HCT116 (cell line): ENCODE measurements around the gene PSMC6. TPM values are rescaled to one million over a fixed set of nuclear protein-coding genes. Genes with fewer than 3 reads are reported as not detected.

ENCODE experiments used
- ATAC-seq: fragments of 200-7000 bp; cut with Tn5 transposase; 2 replicates; pipeline ENCODE4 v1.9.1; 2020; ENCODE audit warnings: mild to moderate bottlenecking, moderate library complexity
- BruUV-seq: library from RNA; stranded (reverse); fragments of 400-500 nt; replicated peaks from 2 replicates; lab custom pipeline; 2021; lab: Mats Ljungman, UMichigan
- CTCF ChIA-PET: fragments of 300-600 bp; sonication (Branson Sonifier 250); formaldehyde crosslinking; loops from one replicate; lab custom pipeline; 2021; ENCODE audit warnings: antibody characterized with exemption; lab: Charles Lee
- POLR2A ChIA-PET: fragments of 300-600, 350-600 bp; sonication (Branson Sonifier 250); formaldehyde crosslinking; loops from one replicate; lab custom pipeline; 2021; ENCODE audit warnings: antibody characterized with exemption; lab: Charles Lee
- RAD21 ChIA-PET, 2 experiments: fragments of 300-600 bp; sonication (Branson Sonifier 250); formaldehyde crosslinking; loops; one replicate each; lab custom pipeline; 2023; ENCODE audit warnings: low total read pairs in 2 of 2; ENCODE audit not compliant: uncharacterized antibody in 2 of 2, unreplicated experiment in 2 of 2, low non-redundant PET in 1 of 2; lab: Charles Lee
- DNase-seq: peaks from one replicate; pipeline ENCODE4 v3.0.0-alpha.2; 2010; ENCODE audit warnings: low read depth, low spot score
- H2AFZ ChIP-seq: fragments of 200-600 bp; shearing (Covaris generic), sonication (generic); 2 replicates; pipeline ENCODE4 v1.6.1; 2017; ENCODE audit warnings: low read depth, mixed run types, mixed read lengths, antibody characterized with exemption, low read length; ENCODE audit not compliant: poor library complexity, severe bottlenecking
- H3K27ac ChIP-seq: 2 replicates; pipeline ENCODE4 v1.5.1; 2012; ENCODE audit warnings: low read depth, low read length
- H3K27me3 ChIP-seq: fragments of 200-600 bp; sonication (generic); 2 replicates; pipeline ENCODE4 v1.6.1; 2016; ENCODE audit warnings: mixed run types, low read length, mixed read lengths; ENCODE audit not compliant: insufficient read depth
- H3K36me3 ChIP-seq, 2 experiments: fragments of 200-500 bp in 1 of 2; fragments of 200-600 bp in 1 of 2; sonication (Bioruptor generic) in 1 of 2; sonication (generic) in 1 of 2; 2 replicates each; pipeline versions ENCODE4 v1.5.1 to v1.6.1; 2014 to 2016; ENCODE audit warnings: low read length in 2 of 2, inconsistent platforms in 1 of 2, mixed read lengths in 1 of 2, mixed run types in 1 of 2; ENCODE audit not compliant: insufficient read depth in 2 of 2, control insufficient read depth in 1 of 2
- H3K4me1 ChIP-seq, 2 experiments: fragments of 200-600 bp in 1 of 2; sonication (generic) in 1 of 2; 2 replicates each; pipeline versions ENCODE4 v1.5.1 to v1.6.1; 2012 to 2017; ENCODE audit warnings: low read length in 2 of 2, inconsistent platforms in 1 of 2, mild to moderate bottlenecking in 1 of 2, mixed read lengths in 1 of 2, mixed run types in 1 of 2, moderate library complexity in 1 of 2; ENCODE audit not compliant: insufficient read depth in 2 of 2, control insufficient read depth in 1 of 2
- H3K4me2 ChIP-seq: fragments of 200-600 bp; sonication (generic); 2 replicates; pipeline ENCODE4 v1.6.1; 2017; ENCODE audit warnings: mixed run types, low read length, mixed read lengths
- H3K4me3 ChIP-seq, 2 experiments: fragments of 200-600 bp in 1 of 2; sonication (generic) in 1 of 2; replicated peaks in 1 of 2; 2 replicates each; pipeline ENCODE4 v1.5.1; 2011 to 2016; ENCODE audit warnings: low read length in 2 of 2, control low read depth in 1 of 2, low read depth in 1 of 2, mild to moderate bottlenecking in 1 of 2, mixed read lengths in 1 of 2, mixed run types in 1 of 2
- H3K79me2 ChIP-seq: fragments of 200-600 bp; sonication (generic); 2 replicates; pipeline ENCODE4 v1.6.1; 2017; ENCODE audit warnings: mild to moderate bottlenecking, mixed run types, low read length, moderate library complexity, mixed read lengths; ENCODE audit not compliant: insufficient read depth
- H3K9ac ChIP-seq: fragments of 200-600 bp; sonication (generic); 2 replicates; pipeline ENCODE4 v1.6.1; 2016; ENCODE audit warnings: low read length, mixed read lengths
- H3K9me2 ChIP-seq: fragments of 200-600 bp; sonication (generic), shearing (Covaris generic); 2 replicates; pipeline ENCODE4 v1.6.1; 2017; ENCODE audit warnings: mixed run types, mild to moderate bottlenecking, moderate library complexity; ENCODE audit not compliant: insufficient read depth
- H3K9me3 ChIP-seq, 2 experiments: fragments of 200-500 bp in 1 of 2; fragments of 200-600 bp in 1 of 2; sonication (Bioruptor generic) in 1 of 2; sonication (generic) in 1 of 2; 2 replicates each; pipeline ENCODE4 v1.6.1; 2014 to 2017; ENCODE audit warnings: low read length in 2 of 2, mixed read lengths in 2 of 2, inconsistent platforms in 1 of 2, low read depth in 1 of 2, mild to moderate bottlenecking in 1 of 2, mixed run types in 1 of 2, moderate library complexity in 1 of 2; ENCODE audit not compliant: control insufficient read depth in 1 of 2, insufficient read depth in 1 of 2
- H4K20me1 ChIP-seq: fragments of 200-600 bp; sonication (generic), shearing (Covaris generic); 2 replicates; pipeline ENCODE4 v1.6.1; 2017; ENCODE audit warnings: mixed run types, mild to moderate bottlenecking, moderate library complexity; ENCODE audit not compliant: insufficient read depth
- EZH2 ChIP-seq: fragments of 200-600 bp; sonication (generic); IDR thresholded peaks from 2 replicates; pipeline ENCODE4 v1.6.1; 2017; ENCODE audit warnings: antibody characterized with exemption, mixed run types
- EZH2phosphoT487 ChIP-seq: fragments of 200-600 bp; IDR thresholded peaks from 2 replicates; pipeline ENCODE4 v1.6.1; 2018; ENCODE audit warnings: antibody characterized with exemption, borderline replicate concordance
- FOSL1 ChIP-seq: IDR thresholded peaks from 2 replicates; pipeline ENCODE4 v1.6.1; 2012; ENCODE audit warnings: low read depth
- POLR2A ChIP-seq: IDR thresholded peaks from 2 replicates; pipeline ENCODE4 v1.7.0; 2011; ENCODE audit warnings: borderline replicate concordance; ENCODE audit not compliant: insufficient read depth, insufficient read length; ENCODE audit errors: extremely low read depth
- POLR2AphosphoS5 ChIP-seq: IDR thresholded peaks from 2 replicates; pipeline ENCODE4 v1.6.1; 2011; ENCODE audit warnings: mild to moderate bottlenecking, low read depth, low read length, moderate library complexity
- RAD21 ChIP-seq: IDR thresholded peaks from 2 replicates; pipeline ENCODE4 v1.6.1; 2012; ENCODE audit warnings: low read depth, mild to moderate bottlenecking
- SIN3A ChIP-seq: IDR thresholded peaks from 2 replicates; pipeline ENCODE4 v1.6.1; 2012; ENCODE audit warnings: low read depth
- TCF7L2 ChIP-seq: IDR thresholded peaks from 2 replicates; pipeline ENCODE4 v1.7.0; 2011; ENCODE audit warnings: borderline replicate concordance, inconsistent platforms; ENCODE audit not compliant: insufficient read depth, insufficient read length; ENCODE audit errors: extremely low read depth
- YY1 ChIP-seq: IDR thresholded peaks from 2 replicates; pipeline ENCODE4 v1.6.1; 2011; ENCODE audit warnings: low read length, low read depth, moderate library complexity, mild to moderate bottlenecking; ENCODE audit not compliant: insufficient replicate concordance; ENCODE audit errors: extremely low read depth
- ZFX ChIP-seq: fragments of 450-650 bp; IDR thresholded peaks from 2 replicates; pipeline ENCODE4 v1.6.1; 2017
- ZNF274 ChIP-seq: fragments of 200-500 bp; sonication (Bioruptor generic); IDR thresholded peaks from 2 replicates; pipeline ENCODE4 v1.6.1; 2014; ENCODE audit warnings: mild to moderate bottlenecking, low read depth, low read length, inconsistent platforms
- intact Hi-C: fragments of 100-400 bp; cut with micrococcal nuclease; formaldehyde crosslinking; loops from 2 replicates; pipeline ENCODE4 v1.10.0; 2022
- total RNA-seq: library from RNA; stranded (reverse); gene quantifications from one replicate; pipeline ENCODE4 v1.2.1, GENCODE V29; 2021; ENCODE audit not compliant: unreplicated experiment
- TF ChIP-seq, protein P1 (sequence below): IDR thresholded peaks from 2 replicates; pipeline ENCODE4 v1.6.1; 2012
- TF ChIP-seq, protein P2 (sequence below): IDR thresholded peaks from 2 replicates; pipeline ENCODE4 v1.6.1; 2012
- TF ChIP-seq, protein P3 (sequence below): IDR thresholded peaks from 2 replicates; pipeline ENCODE4 v1.6.1; 2012; ENCODE audit warnings: low read depth

PSMC6 gene
- total RNA-seq, 1 experiment from 2014 or later: 71.7 TPM

DNA sequence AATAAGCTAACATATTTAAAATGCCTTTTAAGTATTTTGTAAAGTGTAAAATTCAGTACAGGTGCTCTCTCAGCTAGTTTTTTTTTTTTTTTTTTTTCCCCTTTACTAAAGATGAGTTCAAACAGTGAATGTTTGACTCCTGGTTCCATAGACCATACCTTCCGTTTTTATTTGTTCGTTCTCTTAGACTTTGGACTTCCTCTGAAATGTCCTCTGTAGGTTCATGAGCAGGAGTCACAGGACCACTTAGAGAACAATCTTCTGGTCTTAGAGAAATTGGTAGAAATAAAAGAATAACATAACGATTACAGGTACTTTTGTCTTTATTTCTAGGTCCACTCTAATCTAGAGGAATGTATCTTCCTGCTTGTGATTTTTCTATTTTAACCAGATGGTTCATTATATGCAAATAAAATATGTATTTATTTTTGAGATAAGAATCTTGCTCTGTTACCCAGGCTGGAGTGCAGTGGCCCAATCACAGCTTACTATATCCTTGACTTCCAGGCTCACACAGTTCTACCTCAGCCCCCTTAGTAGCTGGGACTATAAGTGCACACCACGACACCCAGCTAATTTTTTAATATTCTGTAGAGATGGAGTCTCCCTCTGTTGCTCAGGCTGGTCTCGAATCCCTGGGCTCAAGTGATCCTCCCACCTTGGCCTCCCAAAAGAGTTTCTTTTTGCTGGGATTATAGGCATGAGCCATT lies 48.8 kb downstream of the PSMC6 start:
- Histone ChIP-seq H3K27ac (no peak overlapping the region), H3K9me3 (no peaks in the 10 kb centered on the region), H3K27me3 (no peaks in the 10 kb centered on the region), H3K36me3 (peaks cover 0 to 9% of the 10 kb centered on the region in 2 experiments; a peak in 2 of 4 replicates), H3K4me2 (no peak overlapping the region), H2AFZ (no peak overlapping the region), H3K4me1 (no peaks in the 10 kb centered on the region), H3K79me2 (no peaks in the 10 kb centered on the region), H3K9ac (no peak overlapping the region), H3K9me2 (no peaks in the 10 kb centered on the region), H3K4me3 (no peak overlapping the region), H4K20me1 (no peaks in the 10 kb centered on the region)
- ChIA-PET RAD21 (no interaction called here), CTCF (no interaction called here), POLR2A (interaction anchor here (0.5 kb wide), 1 partner anchor 370 kb away, joined by 3 read pairs; no protein-coding TSS in a partner anchor)
- ATAC-seq (no peak), DNase-seq (no peak)
- no TSS peak for BruUV-seq
- TF ChIP-seq EZH2phosphoT487 (no peak), TCF7L2 (no peak), SIN3A (no peak), YY1 (no peak), POLR2AphosphoS5 (no peak)
- TF ChIP-seq, protein P1, sequence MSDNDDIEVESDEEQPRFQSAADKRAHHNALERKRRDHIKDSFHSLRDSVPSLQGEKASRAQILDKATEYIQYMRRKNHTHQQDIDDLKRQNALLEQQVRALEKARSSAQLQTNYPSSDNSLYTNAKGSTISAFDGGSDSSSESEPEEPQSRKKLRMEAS: no peak
- intact Hi-C loops: no loop called here

DNA sequence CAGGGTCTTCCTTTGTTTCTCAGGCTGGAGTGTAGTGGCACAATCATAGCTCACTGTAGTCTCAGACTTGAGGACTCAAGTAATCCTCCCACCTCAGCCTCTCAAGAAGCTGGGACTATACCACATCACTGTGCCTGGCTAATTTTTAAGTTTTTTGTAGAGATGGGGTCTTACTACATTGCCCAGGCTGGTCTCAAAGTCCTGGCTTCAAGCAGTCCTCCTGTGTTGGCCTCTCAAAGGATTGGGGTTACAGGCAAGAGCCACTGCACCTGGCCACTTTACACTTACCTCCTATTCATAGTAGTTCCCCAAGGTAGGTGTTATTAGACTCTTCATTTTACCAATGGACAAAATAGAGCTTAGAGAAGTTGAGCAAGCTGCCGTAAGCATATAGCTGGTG lies 52.1 kb downstream of the PSMC6 start:
- H4K20me1 ChIP-seq: no peaks in the 10 kb centered on the region
- DNase-seq: no peak
- H3K4me2 ChIP-seq: no peak overlapping the region
- peaks cover 0 to 9% of the 10 kb centered on the region in 2 experiments; a peak in 2 of 4 replicates for H3K36me3 ChIP-seq
- no peaks in the 10 kb centered on the region for H3K4me1 ChIP-seq
- no peaks in the 10 kb centered on the region for H3K9me3 ChIP-seq
- H3K4me3 ChIP-seq: no peak overlapping the region
- POLR2A ChIA-PET: no interaction called here
- no peak overlapping the region for H2AFZ ChIP-seq
- ATAC-seq: no peak
- RAD21 ChIA-PET: no interaction called here
- H3K9ac ChIP-seq: no peak overlapping the region
- CTCF ChIA-PET: no interaction called here
- H3K79me2 ChIP-seq: no peaks in the 10 kb centered on the region
- H3K27ac ChIP-seq: no peak overlapping the region
- no peaks in the 10 kb centered on the region for H3K27me3 ChIP-seq
- intact Hi-C loops: no loop called here
- H3K9me2 ChIP-seq: no peaks in the 10 kb centered on the region
- no TSS peak for BruUV-seq
- TF ChIP-seq EZH2phosphoT487 (no peak), FOSL1 (no peak), RAD21 (no peak), EZH2 (no peak), ZFX (no peak), POLR2A (no peak), YY1 (no peak), ZNF274 (no peak), TCF7L2 (no peak)
- TF ChIP-seq, protein P2, sequence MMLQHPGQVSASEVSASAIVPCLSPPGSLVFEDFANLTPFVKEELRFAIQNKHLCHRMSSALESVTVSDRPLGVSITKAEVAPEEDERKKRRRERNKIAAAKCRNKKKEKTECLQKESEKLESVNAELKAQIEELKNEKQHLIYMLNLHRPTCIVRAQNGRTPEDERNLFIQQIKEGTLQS: no peak
- TF ChIP-seq, protein P1: no peak
- TF ChIP-seq, protein P3, sequence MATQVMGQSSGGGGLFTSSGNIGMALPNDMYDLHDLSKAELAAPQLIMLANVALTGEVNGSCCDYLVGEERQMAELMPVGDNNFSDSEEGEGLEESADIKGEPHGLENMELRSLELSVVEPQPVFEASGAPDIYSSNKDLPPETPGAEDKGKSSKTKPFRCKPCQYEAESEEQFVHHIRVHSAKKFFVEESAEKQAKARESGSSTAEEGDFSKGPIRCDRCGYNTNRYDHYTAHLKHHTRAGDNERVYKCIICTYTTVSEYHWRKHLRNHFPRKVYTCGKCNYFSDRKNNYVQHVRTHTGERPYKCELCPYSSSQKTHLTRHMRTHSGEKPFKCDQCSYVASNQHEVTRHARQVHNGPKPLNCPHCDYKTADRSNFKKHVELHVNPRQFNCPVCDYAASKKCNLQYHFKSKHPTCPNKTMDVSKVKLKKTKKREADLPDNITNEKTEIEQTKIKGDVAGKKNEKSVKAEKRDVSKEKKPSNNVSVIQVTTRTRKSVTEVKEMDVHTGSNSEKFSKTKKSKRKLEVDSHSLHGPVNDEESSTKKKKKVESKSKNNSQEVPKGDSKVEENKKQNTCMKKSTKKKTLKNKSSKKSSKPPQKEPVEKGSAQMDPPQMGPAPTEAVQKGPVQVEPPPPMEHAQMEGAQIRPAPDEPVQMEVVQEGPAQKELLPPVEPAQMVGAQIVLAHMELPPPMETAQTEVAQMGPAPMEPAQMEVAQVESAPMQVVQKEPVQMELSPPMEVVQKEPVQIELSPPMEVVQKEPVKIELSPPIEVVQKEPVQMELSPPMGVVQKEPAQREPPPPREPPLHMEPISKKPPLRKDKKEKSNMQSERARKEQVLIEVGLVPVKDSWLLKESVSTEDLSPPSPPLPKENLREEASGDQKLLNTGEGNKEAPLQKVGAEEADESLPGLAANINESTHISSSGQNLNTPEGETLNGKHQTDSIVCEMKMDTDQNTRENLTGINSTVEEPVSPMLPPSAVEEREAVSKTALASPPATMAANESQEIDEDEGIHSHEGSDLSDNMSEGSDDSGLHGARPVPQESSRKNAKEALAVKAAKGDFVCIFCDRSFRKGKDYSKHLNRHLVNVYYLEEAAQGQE: no peak
